IMR-90 (cell line): ENCODE measurements around the gene ABHD2. TPM values are rescaled to one million over a fixed set of nuclear protein-coding genes. Genes with fewer than 3 reads are reported as not detected.

Experiments
- ATAC-seq: fragments of 200-7000 bp; cut with Tn5 transposase; 2 replicates; pipeline ENCODE4 v1.9.1; 2020; ENCODE audit warnings: low read depth, mild to moderate bottlenecking, moderate library complexity
- BruUV-seq: library from RNA; stranded (reverse); fragments of 400-500 nt; replicated peaks from 2 replicates; lab custom pipeline; 2021; lab: Mats Ljungman, UMichigan
- CTCF ChIA-PET: fragments of 300-600 bp; formaldehyde crosslinking; extraction: SDS; loops from one replicate; lab custom pipeline; 2021; ENCODE audit warnings: antibody characterized with exemption; lab: Yijun Ruan, JAX
- POLR2A ChIA-PET: fragments of 300-600 bp; sonication (Branson Sonifier 250); formaldehyde crosslinking; loops from one replicate; lab custom pipeline; 2022; ENCODE audit warnings: antibody characterized with exemption; ENCODE audit not compliant: unreplicated experiment; lab: Charles Lee
- DNase-seq: peaks from one replicate; pipeline ENCODE4 v3.0.0; 2013
- H2AFZ ChIP-seq: replicated peaks from 2 replicates; pipeline ENCODE3; 2013; ENCODE audit warnings: low read length, mild to moderate bottlenecking; ENCODE audit not compliant: poor library complexity
- H2AK5ac ChIP-seq: 2 replicates; pipeline ENCODE4 v1.6.1; 2013; ENCODE audit warnings: low read depth, low read length, inconsistent platforms
- H2AK9ac ChIP-seq: replicated peaks from 2 replicates; pipeline ENCODE3; 2013; ENCODE audit warnings: mild to moderate bottlenecking, low read depth, low read length, moderate library complexity; ENCODE audit not compliant: poor library complexity
- H2BK120ac ChIP-seq: 2 replicates; pipeline ENCODE4 v1.6.1; 2013; ENCODE audit warnings: low read depth, low read length, inconsistent platforms
- H2BK15ac ChIP-seq: 3 replicates; pipeline ENCODE4 v1.6.1; 2013; ENCODE audit warnings: low read depth, low read length, inconsistent platforms
- H2BK20ac ChIP-seq: 2 replicates; pipeline ENCODE4 v1.6.1; 2013; ENCODE audit warnings: low read depth, mild to moderate bottlenecking, inconsistent platforms, low read length, moderate library complexity
- H2BK5ac ChIP-seq: 2 replicates; pipeline ENCODE4 v1.6.1; 2013; ENCODE audit warnings: mild to moderate bottlenecking, low read depth, low read length, inconsistent platforms; ENCODE audit not compliant: poor library complexity, severe bottlenecking
- H3K14ac ChIP-seq: replicated peaks from 2 replicates; pipeline ENCODE4 v1.6.1; 2013; ENCODE audit warnings: low read depth, low read length, inconsistent platforms
- H3K18ac ChIP-seq: 2 replicates; pipeline ENCODE4 v1.6.1; 2013; ENCODE audit warnings: low read depth, low read length, control low read depth
- H3K23ac ChIP-seq: 2 replicates; pipeline ENCODE4 v1.6.1; 2013; ENCODE audit warnings: low read depth, low read length, inconsistent platforms
- H3K27ac ChIP-seq: 2 replicates; pipeline ENCODE4 v1.5.1; 2013; ENCODE audit warnings: mild to moderate bottlenecking, control low read depth, low read length; ENCODE audit not compliant: insufficient read depth
- H3K27me3 ChIP-seq: 2 replicates; pipeline ENCODE4 v1.6.1; 2013; ENCODE audit warnings: low read length; ENCODE audit not compliant: control insufficient read depth, insufficient read depth
- H3K36me3 ChIP-seq: 2 replicates; pipeline ENCODE4 v1.6.1; 2013; ENCODE audit warnings: low read length, mixed read lengths; ENCODE audit not compliant: control insufficient read depth, insufficient read depth
- H3K4ac ChIP-seq: 2 replicates; pipeline ENCODE4 v1.6.1; 2013; ENCODE audit warnings: low read depth, low read length, inconsistent platforms
- H3K4me1 ChIP-seq: 2 replicates; pipeline ENCODE4 v1.6.1; 2013; ENCODE audit warnings: low read length, mixed read lengths; ENCODE audit not compliant: control insufficient read depth, insufficient read depth
- H3K4me2 ChIP-seq: 2 replicates; pipeline ENCODE4 v1.6.1; 2013; ENCODE audit warnings: low read depth, mild to moderate bottlenecking, control low read depth, low read length, moderate library complexity
- H3K4me3 ChIP-seq: 2 replicates; pipeline ENCODE4 v1.5.1; 2013; ENCODE audit warnings: low read depth, mild to moderate bottlenecking, control low read depth, low read length, moderate library complexity; ENCODE audit not compliant: insufficient read depth
- H3K56ac ChIP-seq: 2 replicates; pipeline ENCODE4 v1.6.1; 2013; ENCODE audit warnings: low read length, inconsistent platforms; ENCODE audit not compliant: insufficient read depth; ENCODE audit errors: extremely low read depth
- H3K79me1 ChIP-seq, 2 experiments: 2 replicates each; pipeline ENCODE4 v1.6.1; 2013; ENCODE audit warnings: low read length in 2 of 2, inconsistent platforms in 1 of 2, low read depth in 1 of 2
- H3K9ac ChIP-seq: 2 replicates; pipeline ENCODE4 v1.6.1; 2013; ENCODE audit warnings: low read depth, low read length, control low read depth
- H3K9me1 ChIP-seq: 2 replicates; pipeline ENCODE4 v1.6.1; 2013; ENCODE audit warnings: low read length, inconsistent platforms; ENCODE audit not compliant: insufficient read depth
- H3K9me3 ChIP-seq: 2 replicates; pipeline ENCODE4 v1.6.1; 2013; ENCODE audit warnings: low read length; ENCODE audit not compliant: control insufficient read depth, insufficient read depth
- H4K20me1 ChIP-seq: 2 replicates; pipeline ENCODE4 v1.6.1; 2013; ENCODE audit warnings: low read length, inconsistent platforms; ENCODE audit not compliant: insufficient read depth
- H4K5ac ChIP-seq: 2 replicates; pipeline ENCODE4 v1.6.1; 2013; ENCODE audit warnings: mild to moderate bottlenecking, low read depth, low read length, control low read depth
- H4K8ac ChIP-seq, 2 experiments: 2 replicates each; pipeline ENCODE4 v1.6.1; 2013; ENCODE audit warnings: low read depth in 2 of 2, low read length in 2 of 2, control low read depth in 1 of 2, inconsistent platforms in 1 of 2
- H4K91ac ChIP-seq: 2 replicates; pipeline ENCODE4 v1.6.1; 2013; ENCODE audit warnings: low read depth, low read length, inconsistent platforms; ENCODE audit not compliant: insufficient read depth
- CEBPB ChIP-seq: IDR thresholded peaks from 2 replicates; pipeline ENCODE4 v1.6.1; 2012; ENCODE audit warnings: low read depth, low read length, improper control_type of control experiment
- MAFK ChIP-seq: IDR thresholded peaks from 2 replicates; pipeline ENCODE4 v1.6.1; 2012; ENCODE audit warnings: low read depth, low read length, improper control_type of control experiment
- MAZ ChIP-seq: IDR thresholded peaks from 2 replicates; pipeline ENCODE4 v1.6.1; 2012; ENCODE audit warnings: low read depth, mild to moderate bottlenecking, low read length, improper control_type of control experiment, moderate library complexity, borderline replicate concordance
- NFE2L2 ChIP-seq: fragments of 150-350 bp; IDR thresholded peaks from 2 replicates; pipeline ENCODE4 v1.6.1; 2016; ENCODE audit warnings: low read depth, mild to moderate bottlenecking, low read length
- POLR2A ChIP-seq: IDR thresholded peaks from 2 replicates; pipeline ENCODE4 v1.6.1; 2012; ENCODE audit warnings: mild to moderate bottlenecking, low read depth, low read length
- RFX5 ChIP-seq: IDR thresholded peaks from 2 replicates; pipeline ENCODE4 v1.8.0; 2012; ENCODE audit warnings: low read depth, mild to moderate bottlenecking, low read length, moderate library complexity
- SMC3 ChIP-seq: fragments of 150-350 bp; IDR thresholded peaks from 2 replicates; pipeline ENCODE4 v1.6.1; 2016; ENCODE audit warnings: low read depth, mild to moderate bottlenecking, antibody characterized with exemption, low read length, moderate library complexity
- WGBS, 2 experiments: methylation state at CpG; one replicate each; pipeline versions ENCODE4 v1.1.5 to v1.1.7; 2013; ENCODE audit warnings: missing lambda C conversion rate in 2 of 2; ENCODE audit not compliant: insufficient read length in 1 of 2; ENCODE audit errors: extremely low coverage in 2 of 2; 5-methylcytosine and 5-hydroxymethylcytosine counted together
- dilution Hi-C: fragments of 300-500 bp; cut with HindIII; formaldehyde crosslinking; loops from one replicate; pipeline ENCODE4 v1.14.3; 2018; ENCODE audit warnings: low sequenced_read_pairs; ENCODE audit not compliant: unreplicated experiment
- in situ Hi-C: fragments of 300-500 bp; cut with MboI; formaldehyde crosslinking; loops from 3 replicates; pipeline ENCODE4 v1.14.3; 2019; ENCODE audit warnings: low sequenced_read_pairs, inconsistent platforms, mixed read lengths
- intact Hi-C: fragments of 100-400 bp; cut with micrococcal nuclease; formaldehyde crosslinking; loops from 2 replicates; pipeline ENCODE4 v1.10.0; 2022
- polyA plus RNA-seq, 3 experiments: library from polyadenylated mRNA; depleted of rRNA; stranded (reverse); fragments of >200 nt; gene quantifications; 2 replicates each; pipeline ENCODE4 v1.2.3, GENCODE V29; 2012; ENCODE audit warnings: low replicate concordance in 1 of 3
- total RNA-seq: library from RNA; depleted of rRNA; stranded (reverse); fragments of >200 nt; gene quantifications from 2 replicates; pipeline ENCODE4 v1.2.3, GENCODE V29; 2012
- TF ChIP-seq, protein P1 (sequence below): fragments of 150-350 bp; IDR thresholded peaks from 2 replicates; pipeline ENCODE4 v1.6.1; 2017; ENCODE audit warnings: mild to moderate bottlenecking, antibody characterized with exemption, low read length, low read depth
- TF ChIP-seq, protein P2 (sequence below): conservative IDR thresholded peaks from 2 replicates; pipeline ENCODE4 v1.5.1; 2012; ENCODE audit warnings: mild to moderate bottlenecking, low read depth, low read length, improper control_type of control experiment

The ABHD2 gene
- total and polyA plus RNA-seq, 2 of the 4 experiments (the other 2 are of a cell fraction), result 31.2 to 62.9 TPM

DNA sequence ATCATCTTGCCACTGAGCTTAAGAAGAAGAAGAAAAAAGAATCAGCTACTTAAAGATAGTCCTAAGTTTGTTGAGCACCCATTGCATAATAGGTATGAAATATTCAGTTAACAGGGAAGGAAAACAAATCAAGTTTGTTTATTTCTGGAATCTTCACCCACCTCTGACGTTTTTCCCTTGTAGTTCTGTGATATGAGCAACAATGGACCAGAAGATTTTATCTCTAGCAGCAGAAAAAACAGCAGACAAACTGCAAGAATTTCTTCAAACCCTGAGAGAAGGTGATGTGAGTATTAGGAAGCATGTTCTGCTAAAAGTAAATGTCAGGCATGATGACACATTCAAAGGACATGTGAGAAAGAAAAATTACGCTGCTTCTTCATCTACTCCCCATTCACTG is 159.2 kb downstream of the ABHD2 start:
- no peak overlapping the region for H3K4me3 ChIP-seq
- no peak overlapping the region for H3K56ac ChIP-seq
- POLR2A ChIA-PET, result no interaction called here
- ATAC-seq, result no peak
- no peak overlapping the region for H4K5ac ChIP-seq
- no peak overlapping the region for H2AK9ac ChIP-seq
- peaks cover 2% of the 10 kb centered on the region; the same call in 1 of the 2 replicates for H3K36me3 ChIP-seq
- H3K4me2 ChIP-seq, result no peak overlapping the region
- intact Hi-C loops, result no loop called here
- no peak overlapping the region for H3K9ac ChIP-seq
- no peak overlapping the region for H2AFZ ChIP-seq
- no peak overlapping the region for H3K18ac ChIP-seq
- peaks cover 3% of the 10 kb centered on the region for H3K4me1 ChIP-seq
- CTCF ChIA-PET, result interaction anchor here (1.3 kb wide), 2 partner anchors 40 to 41 kb away, joined by 3 read pairs; no protein-coding TSS in a partner anchor
- H3K23ac ChIP-seq, result peak overlapping the region; percentile 65; the same call in 1 of the 2 replicates
- no peak overlapping the region for H2AK5ac ChIP-seq
- H3K79me1 ChIP-seq, result peaks cover 19 to 25% of the 10 kb centered on the region in 2 experiments
- H2BK15ac ChIP-seq, result no peak overlapping the region
- no peaks in the 10 kb centered on the region for H4K20me1 ChIP-seq
- in situ Hi-C loops, result no loop called here
- no peak overlapping the region for H2BK20ac ChIP-seq
- H3K9me1 ChIP-seq, result peaks cover 3% of the 10 kb centered on the region; the same call in 1 of the 2 replicates
- H4K91ac ChIP-seq, result no peak overlapping the region
- no peak for DNase-seq
- H2BK120ac ChIP-seq, result no peak overlapping the region
- H3K27me3 ChIP-seq, result no peaks in the 10 kb centered on the region
- H3K9me3 ChIP-seq, result no peaks in the 10 kb centered on the region
- TF ChIP-seq CEBPB (no peak), MAZ (no peak), MAFK (no peak), RFX5 (no peak), NFE2L2 (no peak), SMC3 (no peak), POLR2A (no peak)
- TF ChIP-seq, protein P1, sequence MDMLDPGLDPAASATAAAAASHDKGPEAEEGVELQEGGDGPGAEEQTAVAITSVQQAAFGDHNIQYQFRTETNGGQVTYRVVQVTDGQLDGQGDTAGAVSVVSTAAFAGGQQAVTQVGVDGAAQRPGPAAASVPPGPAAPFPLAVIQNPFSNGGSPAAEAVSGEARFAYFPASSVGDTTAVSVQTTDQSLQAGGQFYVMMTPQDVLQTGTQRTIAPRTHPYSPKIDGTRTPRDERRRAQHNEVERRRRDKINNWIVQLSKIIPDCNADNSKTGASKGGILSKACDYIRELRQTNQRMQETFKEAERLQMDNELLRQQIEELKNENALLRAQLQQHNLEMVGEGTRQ, result no peak
- TF ChIP-seq, protein P2, sequence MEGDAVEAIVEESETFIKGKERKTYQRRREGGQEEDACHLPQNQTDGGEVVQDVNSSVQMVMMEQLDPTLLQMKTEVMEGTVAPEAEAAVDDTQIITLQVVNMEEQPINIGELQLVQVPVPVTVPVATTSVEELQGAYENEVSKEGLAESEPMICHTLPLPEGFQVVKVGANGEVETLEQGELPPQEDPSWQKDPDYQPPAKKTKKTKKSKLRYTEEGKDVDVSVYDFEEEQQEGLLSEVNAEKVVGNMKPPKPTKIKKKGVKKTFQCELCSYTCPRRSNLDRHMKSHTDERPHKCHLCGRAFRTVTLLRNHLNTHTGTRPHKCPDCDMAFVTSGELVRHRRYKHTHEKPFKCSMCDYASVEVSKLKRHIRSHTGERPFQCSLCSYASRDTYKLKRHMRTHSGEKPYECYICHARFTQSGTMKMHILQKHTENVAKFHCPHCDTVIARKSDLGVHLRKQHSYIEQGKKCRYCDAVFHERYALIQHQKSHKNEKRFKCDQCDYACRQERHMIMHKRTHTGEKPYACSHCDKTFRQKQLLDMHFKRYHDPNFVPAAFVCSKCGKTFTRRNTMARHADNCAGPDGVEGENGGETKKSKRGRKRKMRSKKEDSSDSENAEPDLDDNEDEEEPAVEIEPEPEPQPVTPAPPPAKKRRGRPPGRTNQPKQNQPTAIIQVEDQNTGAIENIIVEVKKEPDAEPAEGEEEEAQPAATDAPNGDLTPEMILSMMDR, result no peak
- no TSS peak for BruUV-seq
- no peak overlapping the region for H3K4ac ChIP-seq
- H3K27ac ChIP-seq, result no peak overlapping the region
- no peak overlapping the region for H2BK5ac ChIP-seq
- H3K14ac ChIP-seq, result no peak overlapping the region
- no CpG with 5 or more reads among the region's 2 CpGs for WGBS, 2 experiments
- dilution Hi-C loops, result no loop called here
- no peak overlapping the region for H4K8ac ChIP-seq
